GM18519 (cell line): ENCODE data around the gene ADGRV1.
"Not testable (repeated sequence)": the region's sequence is repeated elsewhere in the genome, so short reads cannot be mapped to it uniquely, and the experiment has no call there.

Experiments used
- ATAC-seq: cut with Tn5 transposase; IDR thresholded peaks from one replicate; pipeline ENCODE4 v1.9.1; 2021; ENCODE audit warnings: mild to moderate bottlenecking, moderate library complexity; ENCODE audit not compliant: unreplicated experiment, low FRiP score

ADGRV1 gene

GRCh38 chr5:90593083-90593482 lies 34.5 kb downstream of the ADGRV1 start:
- not testable (repeated sequence) for ATAC-seq

GRCh38 chr5:90595766-90596165 lies 37.2 kb downstream of the ADGRV1 start:
- ATAC-seq, result not testable (repeated sequence)

DNA sequence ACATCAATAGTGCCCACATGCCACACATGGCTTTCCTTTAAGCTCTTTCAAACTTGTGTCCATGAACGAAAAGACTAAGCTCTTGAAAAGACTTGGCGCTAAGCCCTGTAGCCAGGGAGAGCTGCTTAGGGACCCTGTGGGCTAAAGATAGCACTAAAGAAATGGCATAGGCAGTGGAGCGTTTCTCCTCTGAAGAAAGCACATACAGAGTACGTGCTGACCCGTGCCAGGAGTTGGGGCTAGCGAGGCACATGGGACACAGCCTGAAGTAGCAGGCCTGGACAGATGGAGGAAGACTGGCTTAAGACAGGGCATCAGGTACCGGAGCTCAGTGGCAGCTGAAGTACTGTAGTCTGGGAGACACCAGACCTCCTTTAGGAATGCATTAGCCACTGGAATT lies 39.7 kb downstream of the ADGRV1 start:
- ATAC-seq, result no peak

GRCh38 chr5:90600307-90600706 lies 41.7 kb downstream of the ADGRV1 start:
- not testable (repeated sequence) for ATAC-seq

DNA sequence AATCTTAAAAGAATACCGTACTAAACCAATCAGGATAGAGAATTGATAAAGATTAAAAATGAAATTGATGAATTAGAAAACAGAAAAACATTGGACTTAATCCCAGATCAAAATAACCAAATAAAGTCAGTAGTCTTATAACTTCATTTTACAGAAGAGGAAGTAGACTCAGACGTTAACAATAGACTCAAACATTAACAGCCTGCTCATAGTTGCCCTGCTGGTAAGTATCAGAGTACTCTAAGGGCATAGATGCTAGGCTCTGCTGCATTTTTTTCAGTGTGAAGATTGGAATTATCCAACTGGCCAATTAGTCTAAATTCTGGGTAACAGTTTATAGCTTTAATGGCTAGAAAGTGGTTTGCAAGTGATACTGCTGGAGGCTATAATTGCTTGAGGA lies 42.9 kb downstream of the ADGRV1 start:
- no peak for ATAC-seq

DNA sequence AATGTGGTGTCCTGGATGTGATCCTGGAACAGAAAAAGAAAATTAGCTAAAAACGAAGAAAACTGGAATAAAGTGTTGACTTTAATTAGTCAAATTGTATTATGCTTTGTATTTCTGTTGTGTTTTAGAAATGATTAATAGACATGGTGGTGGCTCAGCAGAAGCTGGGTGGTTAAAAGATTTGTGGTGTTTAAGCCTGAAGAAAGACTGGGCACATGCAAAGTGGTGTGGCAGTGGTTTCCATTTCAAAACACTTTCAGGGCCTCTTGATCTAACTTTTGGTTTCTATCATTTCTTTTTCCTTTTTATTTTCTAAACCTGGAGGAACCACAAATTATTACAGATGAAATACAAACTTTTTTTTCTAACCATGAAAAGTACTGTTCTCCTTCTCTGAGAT lies 44.1 kb downstream of the ADGRV1 start:
- no peak for ATAC-seq

DNA sequence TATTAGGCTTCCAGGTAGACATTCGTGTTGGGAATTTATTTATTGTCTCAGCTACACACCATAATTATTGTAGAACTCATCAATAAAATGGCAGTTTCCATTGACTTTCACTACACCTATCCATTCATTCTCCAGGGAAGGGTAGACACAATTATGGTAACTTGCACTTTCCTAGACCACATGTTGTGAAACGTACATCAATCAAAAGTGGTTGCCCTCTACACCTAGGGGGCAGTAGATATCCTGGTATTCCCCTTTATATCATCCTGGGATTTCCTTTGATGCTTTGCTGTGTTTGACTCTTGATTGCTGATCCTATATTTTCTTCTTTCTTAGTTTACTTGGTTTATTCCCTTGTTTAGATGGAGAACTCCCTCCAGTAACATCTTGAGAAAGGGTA lies 47.9 kb downstream of the ADGRV1 start:
- ATAC-seq, result no peak

DNA sequence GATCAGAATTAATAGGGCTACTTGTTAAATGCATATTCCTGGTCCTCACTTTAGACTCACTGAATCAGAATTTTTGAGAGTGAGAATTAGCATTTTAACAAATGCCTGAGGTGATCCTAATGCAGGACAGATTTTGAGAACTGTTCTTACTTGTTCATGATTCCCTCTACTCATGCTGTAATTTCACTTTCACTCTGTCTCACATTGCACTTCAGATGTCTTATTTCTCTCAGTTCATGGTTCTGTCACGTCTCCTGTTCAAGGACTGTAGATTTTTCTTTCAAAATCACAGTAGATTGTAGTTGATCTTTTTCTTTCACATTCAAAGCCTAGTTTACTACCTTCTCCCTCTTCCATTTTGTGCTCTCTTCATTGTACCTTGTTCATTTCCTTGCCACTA lies 54.3 kb downstream of the ADGRV1 start:
- peak; percentile 97 for ATAC-seq

DNA sequence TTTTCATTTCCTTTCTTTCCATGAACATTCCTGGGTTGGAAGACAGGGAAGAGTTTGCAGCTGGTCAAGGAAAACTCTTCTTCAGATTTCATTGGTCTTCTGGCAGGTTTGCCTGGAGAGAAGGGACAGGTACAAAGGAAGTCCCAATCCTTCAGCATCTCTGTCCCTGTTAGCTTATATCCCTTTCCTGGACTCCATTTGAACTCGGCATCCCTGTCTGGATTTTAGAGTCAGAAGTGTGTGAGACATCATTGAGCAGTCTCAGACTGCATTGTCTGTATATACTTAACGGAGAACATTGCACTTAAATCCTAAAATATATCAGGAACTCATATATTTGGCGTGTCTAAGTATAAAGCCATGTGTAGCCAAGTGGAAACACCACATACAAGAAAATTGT lies 54.9 kb downstream of the ADGRV1 start:
- no peak for ATAC-seq

DNA sequence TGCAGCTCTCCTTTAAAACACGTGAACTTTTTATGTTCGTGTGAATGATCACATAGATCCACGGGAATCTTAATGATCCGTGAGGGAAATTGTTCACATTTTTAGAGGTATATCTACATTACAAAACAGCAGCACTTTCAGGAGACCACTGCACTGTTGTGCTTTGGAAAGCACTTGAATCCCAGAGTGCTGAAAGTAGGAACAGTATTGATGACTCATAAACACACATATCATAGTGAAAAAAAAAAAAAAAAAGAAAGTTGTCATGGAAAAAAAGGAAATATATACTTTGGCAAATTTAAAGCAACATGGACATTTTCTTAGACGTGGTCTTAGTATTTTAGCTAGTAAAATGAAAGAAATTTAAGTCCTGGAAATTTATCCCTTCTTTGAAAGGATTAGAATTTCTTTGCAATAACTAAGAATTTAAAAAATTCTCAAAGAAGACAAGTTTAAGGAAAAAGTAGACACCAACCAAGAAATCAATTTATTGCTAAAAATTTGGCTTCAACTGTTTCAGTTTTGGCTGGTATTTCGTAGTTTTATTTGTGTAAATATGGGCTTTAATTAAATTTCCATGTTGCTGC lies 55.4 kb downstream of the ADGRV1 start:
- ATAC-seq, result no peak

- ATAC-seq, result no peak
Measured at GRCh38 chr5:90615355-90615754, 56.8 kb downstream of the ADGRV1 start.

- no peak for ATAC-seq
Measured at GRCh38 chr5:90618071-90618470, 59.5 kb downstream of the ADGRV1 start.

GRCh38 chr5:90619762-90620161 lies 61.2 kb downstream of the ADGRV1 start:
- not testable (repeated sequence) for ATAC-seq

DNA sequence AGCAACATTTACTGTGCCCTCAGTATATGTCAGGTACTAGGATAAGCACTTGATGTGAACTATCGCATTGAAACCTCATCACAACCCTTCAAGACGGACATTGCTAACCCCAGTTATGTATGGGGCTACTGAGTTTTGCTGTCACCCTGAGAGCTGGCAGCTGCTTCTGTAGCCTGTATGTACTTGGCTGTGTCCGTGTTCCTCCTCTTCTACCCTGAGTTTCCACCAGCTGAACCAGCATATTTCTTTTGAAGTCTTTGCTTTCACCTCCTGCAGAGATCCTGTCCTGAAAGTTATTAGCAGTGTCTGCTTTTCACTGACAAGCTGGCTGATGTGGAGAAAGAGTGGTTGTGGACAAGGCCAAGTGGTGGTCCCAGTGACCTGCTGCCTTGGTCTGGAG lies 63.3 kb downstream of the ADGRV1 start:
- no peak for ATAC-seq

- ATAC-seq, result no peak
Measured at GRCh38 chr5:90626493-90626892, 67.9 kb downstream of the ADGRV1 start.

DNA sequence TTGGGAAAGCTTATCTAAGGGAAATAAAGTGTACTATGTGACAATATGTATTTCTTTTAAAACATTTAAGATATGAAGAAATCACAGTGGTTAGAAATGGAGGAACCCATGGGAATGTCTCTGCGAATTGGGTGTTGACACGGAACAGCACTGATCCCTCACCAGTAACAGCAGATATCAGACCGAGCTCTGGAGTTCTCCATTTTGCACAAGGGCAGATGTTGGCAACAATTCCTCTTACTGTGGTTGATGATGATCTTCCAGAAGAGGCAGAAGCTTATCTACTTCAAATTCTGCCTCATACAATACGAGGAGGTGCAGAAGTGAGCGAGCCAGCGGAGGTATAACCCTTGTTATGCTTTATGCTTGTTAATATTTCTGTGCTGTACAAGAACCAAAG lies 69.9 kb downstream of the ADGRV1 start:
- no peak for ATAC-seq

- no peak for ATAC-seq
Measured at GRCh38 chr5:90632791-90633190, 74.2 kb downstream of the ADGRV1 start.

DNA sequence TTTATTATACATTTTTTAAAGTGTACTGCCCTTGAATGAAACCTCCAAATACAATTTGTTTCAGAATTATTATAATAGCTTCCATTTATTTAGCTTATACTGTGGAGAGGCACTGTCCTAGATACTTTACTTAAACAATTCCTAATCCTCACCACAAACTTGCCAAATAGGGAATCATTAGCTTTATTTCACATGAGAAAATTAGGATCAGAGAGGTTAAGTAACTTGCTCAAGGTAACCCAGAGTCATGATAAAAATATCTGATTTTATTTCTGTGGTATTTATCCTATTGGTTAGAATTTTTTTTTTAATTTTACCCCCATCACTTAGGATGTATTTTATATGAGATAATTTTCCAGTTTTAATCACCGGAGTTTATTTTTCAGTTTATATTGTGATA lies 78.4 kb downstream of the ADGRV1 start:
- no peak for ATAC-seq

DNA sequence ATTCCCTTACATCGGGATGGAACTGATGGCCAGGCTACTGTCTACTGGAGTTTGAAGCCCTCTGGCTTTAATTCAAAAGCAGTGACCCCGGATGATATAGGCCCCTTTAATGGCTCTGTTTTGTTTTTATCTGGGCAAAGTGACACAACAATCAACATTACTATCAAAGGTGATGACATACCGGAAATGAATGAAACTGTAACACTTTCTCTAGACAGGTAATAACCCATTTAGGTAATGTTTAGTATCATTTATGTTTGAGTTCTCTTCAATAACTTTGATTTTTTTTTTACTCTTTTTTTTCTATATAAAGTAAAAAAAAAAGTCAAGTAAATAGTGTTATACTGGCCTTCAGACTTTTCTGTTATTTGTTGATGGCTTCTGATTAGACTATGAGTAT lies 79.1 kb downstream of the ADGRV1 start:
- no peak for ATAC-seq

- ATAC-seq, result no peak
Measured at GRCh38 chr5:90638878-90639277, 80.3 kb downstream of the ADGRV1 start.

GRCh38 chr5:90640484-90641059 lies 82.0 kb downstream of the ADGRV1 start:
- ATAC-seq, result peak; percentile 53

- ATAC-seq, result no peak
Measured at GRCh38 chr5:90641528-90641927, 82.9 kb downstream of the ADGRV1 start.
